ENCODE data around the gene SURF1. TPM values are rescaled to one million over a fixed set of nuclear protein-coding genes. Genes with fewer than 3 reads are reported as not detected.

Gene SURF1
- total and polyA plus RNA-seq, 9 of the 15 experiments (the other 6 are each of a cell fraction or from before 2014, with no cell fraction given): 16.1 to 31.3 (median 20.9) TPM

- H3K9me3 ChIP-seq (replicated peaks; ENCODE audit: control insufficient read depth, insufficient read depth, low read depth, low read length): no peaks in the 10 kb centered on the region
- ChIA-PET POLR2A (interaction anchor here (1.1 to 8.5 kb wide), 3 partner anchors 7 to 12 kb away, joined by 3 to 109 read pairs (median 81); partner anchors contain the start of genes STKLD1, SURF1, SURF2 and SURF4), CTCF (ENCODE audit: low intra/inter-chr PET ratio) (no interaction called here)
- H3K36me3 ChIP-seq (ENCODE audit: control insufficient read depth, insufficient read depth, low read length): peaks cover 98% of the 10 kb centered on the region
- in situ Hi-C loops (cut with MboI) (no loop called here), intact Hi-C loops (cut with micrococcal nuclease) (no loop called here)
- ATAC-seq (no peak), FAIRE-seq (no peak), DNase-seq (ENCODE audit: extremely low read depth in 1 of 4, low spot score in 3 of 4) (no peak)
- peaks cover 34% of the 10 kb centered on the region for H3K9me1 ChIP-seq (ENCODE audit: control insufficient read depth, insufficient read depth, low read length)
- H3K27me3 ChIP-seq (ENCODE audit: control insufficient read depth in 2 of 2, insufficient read depth in 2 of 2, low read length in 2 of 2): no peaks in the 10 kb centered on the region
- no peak overlapping the region for H3K9ac ChIP-seq (ENCODE audit: insufficient read depth in 1 of 2, low read depth in 2 of 2, low read length in 2 of 2)
- no peak overlapping the region for H3K4me3 ChIP-seq
- no TSS peak for BruUV-seq (replicated peaks)
- no peak overlapping the region for H3K4me2 ChIP-seq (ENCODE audit: insufficient read depth, low read length)
- WGBS (ENCODE audit: insufficient coverage, low coverage, missing lambda C conversion rate): 97% methylated on average over 21 of the region's 22 CpGs
- H3K79me2 ChIP-seq (ENCODE audit: control insufficient read depth, insufficient read depth, low read length): peaks cover 60% of the 10 kb centered on the region
- peaks cover 16 to 25% of the 10 kb centered on the region in 2 experiments; a peak in 4 of 5 replicates for H3K4me1 ChIP-seq (replicated peaks in 1 of 2; ENCODE audit: control insufficient read depth in 2 of 2, insufficient read depth in 2 of 2, low read length in 2 of 2)
- peaks cover 63% of the 10 kb centered on the region for H4K20me1 ChIP-seq (replicated peaks; ENCODE audit: control insufficient read depth, insufficient read depth, low read length)
- TF ChIP-seq POLR2G (IDR thresholded peaks at IDR 0.05; ENCODE audit: low read depth, low read length) (peak; percentile 44; the same call in 1 of the 2 replicates), KHSRP (IDR thresholded peaks at IDR 0.05) (no peak), ZNF780A (CRISPR knock-in tag; IDR thresholded peaks at IDR 0.05) (no peak), RBFOX2 (IDR thresholded peaks at IDR 0.05; ENCODE audit: low read depth, low read length) (peak; percentile 54; the same call in 1 of the 2 replicates)
- H2AFZ ChIP-seq (ENCODE audit: low read depth, low read length): no peak overlapping the region
- H3K27ac ChIP-seq (ENCODE audit: extremely low read depth, low read depth, low read length): no peak overlapping the region
Observed at GRCh38 chr9:133367221-133367620, 10.9 kb upstream of the SURF1 start.

GRCh38 chr9:133366435-133366834, 10.1 kb upstream of the SURF1 start:
- Histone ChIP-seq H3K27me3 (ENCODE audit: control insufficient read depth in 2 of 2, insufficient read depth in 2 of 2, low read length in 2 of 2) (no peaks in the 10 kb centered on the region), H3K36me3 (ENCODE audit: control insufficient read depth, insufficient read depth, low read length) (peaks cover 98% of the 10 kb centered on the region), H3K4me1 (replicated peaks in 1 of 2; ENCODE audit: control insufficient read depth in 2 of 2, insufficient read depth in 2 of 2, low read length in 2 of 2) (peaks cover 9 to 18% of the 10 kb centered on the region in 2 experiments; a peak in 4 of 5 replicates), H3K9me1 (ENCODE audit: control insufficient read depth, insufficient read depth, low read length) (peaks cover 26% of the 10 kb centered on the region), H3K79me2 (ENCODE audit: control insufficient read depth, insufficient read depth, low read length) (peaks cover 53% of the 10 kb centered on the region), H4K20me1 (replicated peaks; ENCODE audit: control insufficient read depth, insufficient read depth, low read length) (peaks cover 59% of the 10 kb centered on the region), H3K4me2 (ENCODE audit: insufficient read depth, low read length) (no peak overlapping the region), H3K4me3 (no peak overlapping the region), H3K9me3 (replicated peaks; ENCODE audit: control insufficient read depth, insufficient read depth, low read depth, low read length) (no peaks in the 10 kb centered on the region), H3K9ac (ENCODE audit: insufficient read depth in 1 of 2, low read depth in 2 of 2, low read length in 2 of 2) (no peak overlapping the region), H2AFZ (ENCODE audit: low read depth, low read length) (no peak overlapping the region), H3K27ac (ENCODE audit: extremely low read depth, low read depth, low read length) (no peak overlapping the region; the same call in 2 of the 3 replicates)
- DNase-seq (ENCODE audit: extremely low read depth in 1 of 4, low spot score in 3 of 4) (no peak), ATAC-seq (no peak), FAIRE-seq (no peak)
- ChIA-PET CTCF (ENCODE audit: low intra/inter-chr PET ratio) (no interaction called here), POLR2A (interaction anchor here (0.8 to 6.3 kb wide), 7 partner anchors 8 to 213 kb away, joined by 3 to 81 read pairs (median 4); partner anchors contain the start of genes MED22, RPL7A, STKLD1 and SURF1)
- intact Hi-C loops (cut with micrococcal nuclease) (no loop called here), in situ Hi-C loops (cut with MboI) (no loop called here)
- BruUV-seq (replicated peaks): no TSS peak
- WGBS (ENCODE audit: insufficient coverage, low coverage, missing lambda C conversion rate): 95% methylated on average over 11 of the region's 11 CpGs
- TF ChIP-seq HNRNPL (IDR thresholded peaks at IDR 0.05; ENCODE audit: low read depth, low read length): no peak
- no peak for TF ChIP-seq ARID3A (IDR thresholded peaks at IDR 0.05; ENCODE audit: borderline replicate concordance, low read depth, low read length)
- no peak for TF ChIP-seq ZNF41 (CRISPR knock-in tag; conservative IDR thresholded peaks at IDR 0.05)
- TF ChIP-seq SRSF1 (IDR thresholded peaks at IDR 0.05; ENCODE audit: low read depth, low read length): no peak
- TF ChIP-seq UBTF (IDR thresholded peaks at IDR 0.05; ENCODE audit: borderline replicate concordance in 1 of 2, low read depth in 2 of 2, low read length in 2 of 2): no peak
- TF ChIP-seq ZNF134 (CRISPR knock-in tag; conservative IDR thresholded peaks at IDR 0.05): no peak
- no peak for TF ChIP-seq ZNF408 (CRISPR knock-in tag; IDR thresholded peaks at IDR 0.05; ENCODE audit: low read depth)
- no peak for TF ChIP-seq ZNF174 (CRISPR knock-in tag; IDR thresholded peaks at IDR 0.05)
